Activated CD8-positive, alpha-beta T cell treated with anti-CD3 and anti-CD28 coated beads, Interleukin-2, amount 10 ng/mL, durations not matched to agents 7 days and 5 days (primary cell): ENCODE data around the gene CPE. TPM values are rescaled to one million over a fixed set of nuclear protein-coding genes. Genes with fewer than 3 reads are reported as not detected.

Experiments
- ATAC-seq: fragments of 150-1000 bp; cut with Tn5 transposase; one replicate; pipeline ENCODE4 v1.10.0; 2021; ENCODE audit warnings: moderate library complexity
- CTCF ChIA-PET: fragments of 350-600 bp; sonication (Branson Sonifier 250); formaldehyde crosslinking; loops from one replicate; lab custom pipeline; 2021; ENCODE audit warnings: antibody characterized with exemption; lab: Charles Lee
- POLR2A ChIA-PET: fragments of 350-600 bp; sonication (Branson Sonifier 250); formaldehyde crosslinking; loops from one replicate; lab custom pipeline; 2021; ENCODE audit warnings: antibody characterized with exemption; lab: Charles Lee
- DNase-seq: peaks from one replicate; pipeline ENCODE4 v3.0.0-alpha.2; 2020
- H3K27ac Mint-ChIP-seq: one replicate; pipeline ENCODE4 v1.8.0; 2021; ENCODE audit warnings: mild to moderate bottlenecking, mixed read lengths
- H3K27me3 Mint-ChIP-seq: one replicate; pipeline ENCODE4 v1.8.0; 2021; ENCODE audit warnings: low read depth, mixed read lengths
- H3K36me3 Mint-ChIP-seq: one replicate; pipeline ENCODE4 v1.8.0; 2021; ENCODE audit warnings: low read depth, mixed read lengths
- H3K4me1 Mint-ChIP-seq: one replicate; pipeline ENCODE4 v1.8.0; 2021; ENCODE audit warnings: low read depth, mixed read lengths
- H3K4me3 Mint-ChIP-seq: one replicate; pipeline ENCODE4 v1.8.0; 2021; ENCODE audit warnings: mild to moderate bottlenecking, mixed read lengths
- H3K9me3 Mint-ChIP-seq: one replicate; pipeline ENCODE4 v1.8.0; 2022; ENCODE audit warnings: mixed read lengths; ENCODE audit not compliant: insufficient read depth
- total RNA-seq, 2 experiments: library from RNA; stranded (reverse); gene quantifications; one replicate each; pipeline ENCODE4 v1.2.3, GENCODE V29; 2021

Gene CPE
- total RNA-seq, 2 experiments from 2014 or later = not detected

DNA sequence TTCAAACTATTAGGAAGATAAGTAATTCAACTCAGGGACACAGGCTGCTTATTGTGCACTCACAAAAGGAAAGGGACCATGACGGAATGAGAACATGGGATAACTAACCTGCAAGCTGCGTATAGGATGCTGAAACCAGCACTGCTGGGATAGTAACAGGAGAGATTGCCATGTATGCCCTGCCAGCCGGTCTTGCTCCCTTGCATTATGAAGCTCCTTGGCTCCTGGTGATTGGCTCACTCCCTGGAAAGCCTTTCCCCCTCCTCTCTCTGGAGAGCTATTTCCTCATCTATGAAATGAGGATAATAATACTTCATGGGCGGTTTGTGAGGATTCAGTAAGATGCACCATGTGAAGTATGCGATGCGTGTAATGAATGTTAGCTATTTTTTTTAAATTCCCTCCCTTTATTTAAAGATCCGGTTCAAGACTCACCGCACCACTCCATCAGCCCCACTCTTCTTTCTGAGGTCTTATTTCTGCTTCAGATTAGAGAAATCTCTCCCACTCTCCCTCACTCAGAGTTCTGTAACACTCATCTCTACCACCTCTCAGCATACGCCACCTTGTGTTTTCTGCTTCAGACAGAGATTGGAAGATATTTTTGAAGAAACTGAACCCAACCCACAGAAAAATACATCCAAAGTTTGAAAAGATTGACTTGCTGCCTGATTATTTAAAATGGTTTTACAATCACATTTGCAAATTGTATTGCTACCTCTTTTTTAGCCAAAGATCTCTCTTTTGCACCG is 33.0 kb upstream of the CPE start:
- no peak for ATAC-seq
- Mint-ChIP-seq H3K36me3 (peaks cover 17% of the 10 kb centered on the region), H3K27ac (no peak overlapping the region), H3K4me3 (no peak overlapping the region), H3K27me3 (no peaks in the 10 kb centered on the region), H3K9me3 (no peaks in the 10 kb centered on the region), H3K4me1 (peaks cover 7% of the 10 kb centered on the region)
- CTCF ChIA-PET = interaction anchor here (0.9 to 7.7 kb wide), 4 partner anchors 10 to 233 kb away, joined by 3 to 75 read pairs (median 6); partner anchors contain the start of genes CPE and TMEM192
- DNase-seq = no peak
- POLR2A ChIA-PET = no interaction called here

DNA sequence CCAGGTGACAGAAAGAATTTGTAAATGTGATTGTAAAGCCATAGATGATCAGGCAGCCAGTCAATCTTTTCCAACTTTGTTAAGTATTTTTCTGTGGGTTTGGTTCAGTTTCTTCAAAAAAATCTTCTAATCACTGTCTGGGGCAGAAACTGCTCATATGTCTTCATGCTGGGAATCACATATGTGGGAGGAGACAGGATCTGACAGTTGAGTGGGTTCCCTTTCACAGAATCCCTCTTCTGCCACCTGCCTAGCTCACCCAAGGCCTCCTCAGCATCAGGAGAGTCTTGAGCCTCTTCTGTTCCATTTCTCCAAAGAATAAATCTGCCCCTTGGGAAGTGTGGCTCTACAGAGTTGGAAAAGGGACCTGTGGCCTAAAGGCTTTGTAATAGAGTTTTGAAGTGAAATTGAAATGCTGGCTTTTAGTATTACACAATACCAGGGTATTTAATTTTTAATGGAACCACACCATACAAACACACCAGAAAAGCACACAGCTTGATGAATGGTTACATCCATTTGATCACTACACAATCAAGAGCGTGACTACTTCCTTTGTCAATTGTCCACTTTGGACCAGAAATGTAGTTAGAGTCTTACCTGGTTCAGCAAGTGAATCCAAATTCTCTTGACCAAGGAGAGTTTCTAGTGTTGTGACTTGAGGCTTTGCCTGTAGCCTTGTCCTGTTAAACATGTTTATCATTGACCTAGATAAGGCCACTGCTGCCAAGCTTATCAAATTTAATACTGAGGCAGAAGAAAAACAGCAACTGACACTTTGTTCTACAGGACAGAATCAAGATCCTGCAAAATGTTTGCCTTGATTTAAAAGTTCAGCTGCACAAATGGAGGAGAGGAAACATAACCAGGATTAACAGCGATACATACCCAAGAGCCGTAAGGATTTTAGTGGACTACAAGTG is 30.9 kb upstream of the CPE start:
- Mint-ChIP-seq H3K27me3 (peaks cover under 1% of the 10 kb centered on the region), H3K4me3 (no peak overlapping the region), H3K9me3 (no peaks in the 10 kb centered on the region), H3K4me1 (peaks cover 7% of the 10 kb centered on the region), H3K36me3 (peaks cover 8% of the 10 kb centered on the region), H3K27ac (no peak overlapping the region)
- CTCF ChIA-PET = interaction anchor here (3.8 to 7.7 kb wide), 2 partner anchors 217 to 235 kb away, joined by 10 to 75 read pairs; partner anchors contain the start of gene TMEM192
- no peak for ATAC-seq
- DNase-seq = no peak
- POLR2A ChIA-PET = interaction anchor here (0.7 kb wide), 1 partner anchor 235 kb away, joined by 3 read pairs; the partner anchor contains the start of gene TMEM192

DNA sequence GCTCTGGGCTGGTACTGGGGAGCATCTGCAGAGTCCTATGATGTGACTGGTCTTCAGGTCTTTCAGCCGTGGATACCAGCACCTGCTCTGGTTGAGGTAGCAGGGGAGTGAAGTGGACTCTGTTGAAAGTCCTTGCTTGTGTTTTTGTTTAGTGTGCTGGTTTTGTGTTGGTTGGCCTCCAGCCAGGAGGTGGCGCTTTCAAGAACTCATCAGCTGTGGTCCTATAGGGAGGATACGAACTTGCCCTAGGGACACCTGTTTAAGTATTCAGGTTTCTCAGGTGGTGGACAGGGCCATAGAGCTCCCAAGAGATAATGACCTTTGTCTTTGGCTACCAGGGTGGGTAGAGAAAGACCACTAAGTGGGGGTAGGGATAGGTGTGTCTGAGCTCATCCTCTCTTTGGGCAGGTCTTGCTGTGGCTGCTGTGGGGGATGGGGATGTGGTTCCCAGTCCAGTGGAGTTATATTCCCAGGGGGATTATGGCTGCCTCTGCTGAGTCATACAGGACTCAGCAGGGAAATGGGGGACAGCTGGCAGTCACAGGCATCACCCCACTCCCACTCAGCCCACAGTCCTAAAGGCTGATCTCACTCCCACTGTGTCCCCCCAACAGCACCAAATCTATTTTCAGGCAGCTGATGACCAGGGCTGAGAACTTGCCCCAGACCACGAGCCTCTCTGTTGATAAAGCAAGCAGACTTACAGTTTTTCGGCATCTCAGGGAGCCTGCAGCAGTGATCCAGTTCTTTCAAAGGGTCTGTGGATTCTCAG is 27.3 kb upstream of the CPE start:
- CTCF ChIA-PET = interaction anchor here (1.0 to 2.3 kb wide), 6 partner anchors 9 to 220 kb away, joined by 3 to 8 read pairs (median 3); partner anchors contain the start of gene MSMO1
- ATAC-seq = no peak
- no peaks in the 10 kb centered on the region for H3K9me3 Mint-ChIP-seq
- peaks cover 11% of the 10 kb centered on the region for H3K27me3 Mint-ChIP-seq
- no peak for DNase-seq
- no peak overlapping the region for H3K27ac Mint-ChIP-seq
- H3K4me3 Mint-ChIP-seq = no peak overlapping the region
- H3K36me3 Mint-ChIP-seq = no peaks in the 10 kb centered on the region
- POLR2A ChIA-PET = no interaction called here
- H3K4me1 Mint-ChIP-seq = peaks cover 2% of the 10 kb centered on the region

DNA sequence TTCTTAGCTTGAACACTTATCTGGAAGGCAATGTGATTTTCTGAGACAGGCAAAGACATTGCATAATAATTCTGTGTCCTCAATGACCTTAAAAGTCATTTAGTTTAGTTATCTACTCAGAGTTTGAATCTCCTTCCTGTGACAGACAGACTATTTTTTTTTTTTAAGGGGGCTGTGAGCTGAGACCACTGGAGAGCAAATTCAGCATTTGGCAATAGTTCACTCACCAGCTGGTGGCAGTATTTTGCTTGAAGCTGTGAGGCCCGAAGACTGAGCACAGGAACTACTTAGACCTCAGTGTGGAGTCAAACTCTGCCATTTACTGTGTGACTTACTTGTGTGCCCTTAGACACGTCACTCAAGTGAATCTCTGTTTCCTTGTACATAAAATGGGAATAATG is 22.9 kb upstream of the CPE start:
- ChIA-PET CTCF (interaction anchor here (0.6 to 3.1 kb wide), 8 partner anchors 9 to 225 kb away, joined by 3 to 17 read pairs (median 4); no protein-coding TSS in a partner anchor), POLR2A (no interaction called here)
- DNase-seq (peak; percentile 37), ATAC-seq (no peak)
- Mint-ChIP-seq H3K27ac (no peak overlapping the region), H3K9me3 (no peaks in the 10 kb centered on the region), H3K4me1 (peaks cover 2% of the 10 kb centered on the region), H3K36me3 (no peaks in the 10 kb centered on the region), H3K27me3 (peaks cover 32% of the 10 kb centered on the region), H3K4me3 (no peak overlapping the region)

DNA sequence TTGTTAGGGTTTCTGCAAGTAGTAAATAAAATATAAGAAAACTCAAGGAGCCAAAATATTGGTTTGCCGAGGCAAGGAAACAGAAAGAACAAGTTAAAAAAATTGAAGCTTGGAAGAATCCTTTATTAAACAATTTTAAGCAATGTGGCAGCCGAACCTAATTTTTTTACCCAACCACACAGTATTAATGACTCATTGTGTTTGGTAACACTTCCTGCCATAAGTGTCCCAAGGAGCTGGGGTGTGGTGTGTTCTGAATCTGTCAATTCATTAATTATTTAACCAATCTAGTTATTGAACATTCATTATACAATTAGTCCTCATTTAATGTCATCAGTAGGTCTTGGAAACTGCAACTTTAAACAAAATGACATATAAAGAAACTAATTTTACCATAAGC is 19.3 kb upstream of the CPE start:
- ATAC-seq (no peak), DNase-seq (no peak)
- peaks cover 2% of the 10 kb centered on the region for H3K4me1 Mint-ChIP-seq
- CTCF ChIA-PET = interaction anchor here (1.0 to 1.1 kb wide), 2 partner anchors 227 to 229 kb away, joined by 3 to 5 read pairs; no protein-coding TSS in a partner anchor
- POLR2A ChIA-PET = no interaction called here
- H3K36me3 Mint-ChIP-seq = no peaks in the 10 kb centered on the region
- no peak overlapping the region for H3K4me3 Mint-ChIP-seq
- H3K9me3 Mint-ChIP-seq = no peaks in the 10 kb centered on the region
- H3K27ac Mint-ChIP-seq = no peak overlapping the region
- peaks cover 39% of the 10 kb centered on the region for H3K27me3 Mint-ChIP-seq

DNA sequence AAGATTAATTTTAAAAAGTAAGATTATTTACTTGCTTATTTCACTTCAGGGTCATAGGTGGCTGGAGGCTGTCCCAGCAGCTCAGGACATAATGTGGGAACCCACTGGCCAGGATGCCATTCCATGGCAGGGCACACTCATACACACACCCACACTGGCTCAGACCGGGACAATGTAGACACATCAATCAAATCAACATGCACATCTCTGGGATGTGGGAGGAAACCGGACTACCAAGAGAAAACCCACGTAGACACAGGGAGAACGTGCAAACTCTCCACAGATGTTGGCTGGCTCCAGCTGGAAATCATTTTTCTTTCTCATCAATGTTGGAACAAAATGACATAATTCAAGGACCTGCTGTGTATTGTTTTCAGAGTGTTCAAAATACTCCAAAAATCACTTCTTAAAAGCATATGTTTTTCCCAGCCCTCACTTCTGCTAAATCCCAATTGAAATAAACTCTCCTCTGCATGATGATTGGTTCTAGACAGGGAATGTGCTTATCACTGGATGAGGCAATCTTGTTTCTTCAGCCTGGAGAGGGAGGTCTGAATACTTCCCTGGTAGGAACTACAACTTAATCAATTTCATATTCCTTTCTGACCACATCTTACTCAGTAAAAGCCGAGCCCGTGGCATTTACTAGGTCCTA is 18.6 kb upstream of the CPE start:
- ChIA-PET POLR2A (no interaction called here), CTCF (interaction anchor here (1.0 to 1.1 kb wide), 2 partner anchors 227 to 229 kb away, joined by 3 to 5 read pairs; no protein-coding TSS in a partner anchor)
- Mint-ChIP-seq H3K36me3 (no peaks in the 10 kb centered on the region), H3K4me1 (peaks cover 2% of the 10 kb centered on the region), H3K27me3 (peaks cover 39% of the 10 kb centered on the region), H3K27ac (no peak overlapping the region), H3K4me3 (no peak overlapping the region), H3K9me3 (no peaks in the 10 kb centered on the region)
- DNase-seq (no peak), ATAC-seq (no peak)

DNA sequence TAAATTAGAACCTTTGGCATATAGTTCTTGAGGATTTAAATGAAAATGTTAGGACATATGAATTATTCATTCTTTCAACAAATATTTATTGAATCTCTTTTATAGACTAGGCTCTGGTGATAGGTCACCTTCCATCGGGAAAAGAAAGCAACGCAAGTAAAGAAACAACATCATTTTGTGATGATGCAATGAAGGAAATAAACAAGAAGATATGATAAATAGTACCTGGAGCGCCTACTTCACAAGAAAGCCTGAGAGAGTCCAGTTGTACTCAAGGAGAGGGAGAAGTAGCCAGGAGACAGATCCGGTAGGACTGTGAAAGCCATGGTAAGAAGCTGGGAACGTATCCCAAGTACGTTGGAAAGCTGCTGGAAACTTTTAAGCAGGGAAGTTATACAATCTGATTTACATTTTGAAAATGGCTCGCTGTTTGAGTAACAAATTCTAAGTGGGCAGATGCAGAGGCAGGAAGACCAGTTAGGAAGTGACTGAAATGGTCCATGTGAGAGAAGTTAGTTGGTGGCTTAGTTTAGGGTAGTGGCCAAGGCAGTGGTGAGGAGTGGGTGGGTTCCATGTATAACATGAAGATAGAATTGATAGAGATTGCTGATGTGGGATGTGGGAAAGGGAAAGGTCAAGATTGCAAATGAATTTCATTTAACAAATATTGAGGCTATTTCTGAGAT is 17.7 kb upstream of the CPE start:
- POLR2A ChIA-PET = no interaction called here
- CTCF ChIA-PET = no interaction called here
- Mint-ChIP-seq H3K27ac (no peak overlapping the region), H3K4me3 (no peak overlapping the region), H3K36me3 (no peaks in the 10 kb centered on the region), H3K27me3 (peaks cover 35% of the 10 kb centered on the region), H3K9me3 (no peaks in the 10 kb centered on the region), H3K4me1 (peaks cover under 1% of the 10 kb centered on the region)
- ATAC-seq (no peak), DNase-seq (no peak)

DNA sequence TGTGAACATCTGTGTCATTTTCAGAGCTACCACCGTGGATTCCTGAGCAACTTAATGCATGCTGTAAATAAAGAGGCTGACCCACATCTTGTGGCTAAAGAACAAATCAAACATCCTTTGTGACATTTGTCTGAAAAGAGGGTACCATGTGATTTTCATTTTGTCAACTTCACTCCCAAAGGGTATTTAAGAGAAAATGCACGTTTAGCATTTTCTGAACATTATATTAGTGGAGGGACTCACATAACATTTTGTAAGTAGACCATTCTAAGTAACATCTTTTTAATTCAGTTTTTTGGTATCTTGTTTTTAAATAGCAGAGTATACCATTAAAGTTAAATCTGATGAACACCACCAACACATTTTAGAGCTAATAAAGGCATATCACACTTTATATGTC is 17.0 kb upstream of the CPE start:
- Mint-ChIP-seq H3K4me3 (no peak overlapping the region), H3K36me3 (no peaks in the 10 kb centered on the region), H3K27me3 (peaks cover 35% of the 10 kb centered on the region), H3K27ac (no peak overlapping the region), H3K9me3 (no peaks in the 10 kb centered on the region), H3K4me1 (no peaks in the 10 kb centered on the region)
- DNase-seq = no peak
- ChIA-PET POLR2A (no interaction called here), CTCF (no interaction called here)
- ATAC-seq = no peak

DNA sequence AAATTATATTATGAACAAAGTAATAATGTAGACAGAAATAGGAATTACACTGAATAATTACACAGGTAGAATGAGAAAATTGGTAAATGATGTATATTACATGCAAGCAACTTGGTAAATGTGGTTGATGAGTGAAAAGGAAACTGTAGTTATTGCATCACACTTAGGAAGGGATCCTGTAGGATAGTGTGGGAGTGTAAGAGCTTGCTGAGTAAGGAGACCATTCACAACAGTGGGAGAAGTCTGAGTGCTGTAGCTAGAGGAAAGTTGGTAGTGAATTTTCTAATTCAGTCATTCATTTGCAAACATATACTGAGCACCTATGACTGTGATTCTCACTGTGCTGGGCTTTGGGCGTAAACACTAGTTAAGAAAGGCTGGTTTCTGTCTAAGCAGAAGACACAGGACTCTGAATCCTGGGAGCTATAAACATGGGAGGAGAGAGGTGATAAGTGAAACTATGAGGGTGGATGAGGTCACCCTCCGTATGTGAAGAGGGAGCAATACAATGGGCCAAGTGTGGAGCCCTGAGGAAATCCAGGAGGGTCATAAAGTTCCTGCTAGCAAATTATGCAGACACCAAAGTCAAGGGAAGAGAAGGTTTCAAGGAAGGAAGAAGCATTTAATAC is 14.2 kb upstream of the CPE start:
- Mint-ChIP-seq H3K9me3 (no peaks in the 10 kb centered on the region), H3K27me3 (peaks cover 24% of the 10 kb centered on the region), H3K4me3 (no peak overlapping the region), H3K36me3 (no peaks in the 10 kb centered on the region), H3K4me1 (no peaks in the 10 kb centered on the region), H3K27ac (no peak overlapping the region)
- CTCF ChIA-PET = interaction anchor here (1.1 to 1.2 kb wide), 2 partner anchors 9 to 22 kb away, joined by 3 read pairs; no protein-coding TSS in a partner anchor
- DNase-seq = no peak
- POLR2A ChIA-PET = interaction anchor here (1.5 kb wide), 1 partner anchor 40 kb away, joined by 4 read pairs; no protein-coding TSS in a partner anchor
- no peak for ATAC-seq

DNA sequence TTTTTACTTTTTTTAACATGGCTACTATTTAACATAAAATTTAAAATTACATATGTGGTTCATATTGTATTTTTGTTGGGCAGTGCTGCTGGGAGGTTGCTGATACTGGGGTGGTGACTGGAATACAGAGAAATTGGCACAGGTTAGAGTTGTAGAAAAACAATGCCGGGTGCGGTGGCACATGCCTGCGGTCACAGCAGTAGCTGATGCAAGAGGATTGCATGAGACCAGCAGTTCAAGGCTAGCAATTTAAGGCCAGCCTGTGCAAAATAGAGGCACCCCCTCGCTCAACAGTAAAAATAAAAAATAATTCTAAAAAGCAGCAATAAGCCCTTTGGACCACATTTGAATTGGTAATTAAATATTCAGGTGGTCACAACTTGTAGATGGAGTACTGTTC is 11.8 kb upstream of the CPE start:
- no peaks in the 10 kb centered on the region for H3K36me3 Mint-ChIP-seq
- H3K27me3 Mint-ChIP-seq = peaks cover 15% of the 10 kb centered on the region
- no peaks in the 10 kb centered on the region for H3K4me1 Mint-ChIP-seq
- DNase-seq (no peak), ATAC-seq (no peak)
- ChIA-PET POLR2A (no interaction called here), CTCF (no interaction called here)
- H3K4me3 Mint-ChIP-seq = no peak overlapping the region
- H3K27ac Mint-ChIP-seq = no peak overlapping the region
- H3K9me3 Mint-ChIP-seq = no peaks in the 10 kb centered on the region
